Breast epithelium (tissue), 4 donors: Measurements from ENCODE around the gene CYP39A1. TPM values are rescaled to one million over a fixed set of nuclear protein-coding genes. Genes with fewer than 3 reads are reported as not detected.

Experiments used
- DNase-seq, 2 donors: peaks; one replicate each; pipeline ENCODE4 v3.0.0-alpha.2; 2019; ENCODE audit warnings: low spot score in 2 of 2
- H3K27ac ChIP-seq, 2 donors: fragments of 200-600 bp; sonication (generic) in 1 of 2; one replicate each; pipeline ENCODE4 v1.5.1; 2016 to 2019; ENCODE audit warnings: mild to moderate bottlenecking in 1 of 2
- H3K27me3 ChIP-seq, 2 donors: fragments of 200-600 bp; sonication (generic) in 1 of 2; one replicate each; pipeline versions ENCODE4 v1.5.1 to v1.6.0; 2017 to 2019; ENCODE audit warnings: control low read depth in 1 of 2, mild to moderate bottlenecking in 1 of 2
- H3K36me3 ChIP-seq: fragments of 200-600 bp; one replicate; pipeline ENCODE4 v1.5.1; 2019
- H3K4me1 ChIP-seq, 2 donors: fragments of 200-600 bp; sonication (generic); one replicate each; pipeline ENCODE4 v1.5.1; 2016 to 2019; ENCODE audit warnings: control low read depth in 1 of 2
- H3K4me3 ChIP-seq, 3 donors: fragments of 200-600 bp; sonication (generic); 1 replicate in 2 of 3; 2 replicates in 1 of 3; pipeline ENCODE4 v1.5.1; 2016 to 2019; ENCODE audit warnings: mild to moderate bottlenecking in 3 of 3, moderate library complexity in 2 of 3
- H3K9me3 ChIP-seq, 2 donors: fragments of 200-600 bp; sonication (generic) in 1 of 2; one replicate each; pipeline ENCODE4 v1.5.1; 2016 to 2019; ENCODE audit warnings: control low read depth in 1 of 2
- POLR2A ChIP-seq: fragments of 450-650 bp; IDR thresholded peaks from one replicate; pipeline ENCODE4 v1.6.1; 2016; ENCODE audit warnings: antibody characterized with exemption, mild to moderate bottlenecking, moderate library complexity
- POLR2AphosphoS5 ChIP-seq, 3 donors: sonication (generic); formaldehyde crosslinking; IDR thresholded peaks; one replicate each; pipeline ENCODE4 v1.6.1; 2017; ENCODE audit warnings: antibody characterized with exemption in 3 of 3
- intact Hi-C: fragments of 100-400 bp; cut with DNase I; formaldehyde crosslinking; loops from one replicate; pipeline ENCODE4 v1.15.1; 2023; ENCODE audit warnings: low total_unique reads
- total RNA-seq, 3 donors: library from RNA; depleted of rRNA; stranded (reverse); fragments of >200 nt; gene quantifications; one replicate each; pipeline ENCODE4 v1.1.0, GENCODE V29; 2016
- TF ChIP-seq, protein P1 (sequence below), 3 donors: fragments of 450-650 bp; IDR thresholded peaks; one replicate each; pipeline ENCODE4 v1.5.1; 2016 to 2017; ENCODE audit warnings: antibody characterized with exemption in 3 of 3, mild to moderate bottlenecking in 3 of 3, moderate library complexity in 3 of 3

CYP39A1 gene
- total RNA-seq, 3 donors from 2014 or later: 1.6 to 12.3 (median 6.9) TPM

DNA sequence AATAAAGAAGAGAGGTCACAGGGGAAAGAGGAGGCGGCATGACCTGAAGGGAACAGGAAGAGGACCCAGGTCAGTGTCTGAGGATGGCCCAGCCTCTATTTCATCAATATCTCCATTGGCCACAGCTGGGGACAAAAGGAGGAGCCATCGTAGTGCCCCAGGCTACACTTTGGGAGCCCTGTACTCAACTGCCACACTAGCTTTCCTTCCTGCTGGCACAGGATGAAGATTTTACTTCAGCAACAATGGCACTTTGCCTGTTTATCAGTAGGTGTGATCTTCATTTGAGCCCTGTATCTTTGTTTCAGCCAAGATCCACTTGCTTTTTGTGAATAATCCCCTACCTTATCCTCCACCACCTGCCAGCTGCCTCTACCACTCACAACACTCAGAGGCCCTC, 126.0 kb downstream of the CYP39A1 start:
- H3K27ac ChIP-seq: peak overlapping the region in 1 of 2 donors; percentile 46
- intact Hi-C loops: no loop called here

DNA sequence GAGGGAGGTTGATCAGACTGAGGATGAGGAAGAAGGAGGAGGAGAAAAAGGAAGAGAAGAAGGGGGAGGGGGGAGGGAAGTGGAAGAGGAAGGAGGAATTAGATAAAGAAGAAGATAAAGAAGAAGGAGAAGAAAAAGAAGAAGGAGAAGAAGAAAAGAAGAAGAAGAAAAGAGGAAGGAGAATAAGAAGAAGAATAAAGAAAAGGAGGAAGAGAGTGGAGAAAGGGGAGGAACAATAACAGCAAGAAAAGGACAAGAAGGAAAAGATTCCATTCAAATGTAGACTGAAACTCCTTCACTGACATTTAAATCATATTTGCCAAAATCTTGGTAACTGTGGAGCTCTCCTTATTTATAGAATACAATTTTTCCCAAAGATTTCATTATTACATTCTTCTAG, 127.0 kb downstream of the CYP39A1 start:
- DNase-seq: no peak
- no peak for TF ChIP-seq POLR2A
- no peak for TF ChIP-seq POLR2AphosphoS5 (IDR thresholded peaks at IDR 0.05)
- H3K4me1 ChIP-seq: peaks cover 0 to 4% of the 10 kb centered on the region in 2 donors
- no peaks in the 10 kb centered on the region for H3K36me3 ChIP-seq
- no peaks in the 10 kb centered on the region for H3K27me3 ChIP-seq
- H3K27ac ChIP-seq: no peak overlapping the region
- intact Hi-C loops: no loop called here
- H3K4me3 ChIP-seq: no peak overlapping the region
- H3K9me3 ChIP-seq: no peaks in the 10 kb centered on the region

More for the DNA sequence above, 126.0 kb downstream of the CYP39A1 start:
- Histone ChIP-seq H3K27me3 (no peaks in the 10 kb centered on the region), H3K36me3 (no peaks in the 10 kb centered on the region), H3K4me1 (peaks cover 0 to 4% of the 10 kb centered on the region in 2 donors), H3K9me3 (no peaks in the 10 kb centered on the region), H3K4me3 (no peak overlapping the region)
- DNase-seq: no peak
- TF ChIP-seq POLR2A: no peak
- TF ChIP-seq, protein P1, sequence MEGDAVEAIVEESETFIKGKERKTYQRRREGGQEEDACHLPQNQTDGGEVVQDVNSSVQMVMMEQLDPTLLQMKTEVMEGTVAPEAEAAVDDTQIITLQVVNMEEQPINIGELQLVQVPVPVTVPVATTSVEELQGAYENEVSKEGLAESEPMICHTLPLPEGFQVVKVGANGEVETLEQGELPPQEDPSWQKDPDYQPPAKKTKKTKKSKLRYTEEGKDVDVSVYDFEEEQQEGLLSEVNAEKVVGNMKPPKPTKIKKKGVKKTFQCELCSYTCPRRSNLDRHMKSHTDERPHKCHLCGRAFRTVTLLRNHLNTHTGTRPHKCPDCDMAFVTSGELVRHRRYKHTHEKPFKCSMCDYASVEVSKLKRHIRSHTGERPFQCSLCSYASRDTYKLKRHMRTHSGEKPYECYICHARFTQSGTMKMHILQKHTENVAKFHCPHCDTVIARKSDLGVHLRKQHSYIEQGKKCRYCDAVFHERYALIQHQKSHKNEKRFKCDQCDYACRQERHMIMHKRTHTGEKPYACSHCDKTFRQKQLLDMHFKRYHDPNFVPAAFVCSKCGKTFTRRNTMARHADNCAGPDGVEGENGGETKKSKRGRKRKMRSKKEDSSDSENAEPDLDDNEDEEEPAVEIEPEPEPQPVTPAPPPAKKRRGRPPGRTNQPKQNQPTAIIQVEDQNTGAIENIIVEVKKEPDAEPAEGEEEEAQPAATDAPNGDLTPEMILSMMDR (IDR thresholded peaks at IDR 0.05): no peak
- TF ChIP-seq POLR2AphosphoS5 (IDR thresholded peaks at IDR 0.05): no peak

GRCh38 chr6:46521464-46521971, 131.1 kb downstream of the CYP39A1 start:
- no peaks in the 10 kb centered on the region for H3K4me1 ChIP-seq
- no peak for DNase-seq
- H3K9me3 ChIP-seq: no peaks in the 10 kb centered on the region
- intact Hi-C loops: no loop called here
- H3K27ac ChIP-seq: no peak overlapping the region
- no peak overlapping the region for H3K4me3 ChIP-seq
- no peaks in the 10 kb centered on the region for H3K36me3 ChIP-seq
- no peaks in the 10 kb centered on the region for H3K27me3 ChIP-seq
- TF ChIP-seq, protein P1 (IDR thresholded peaks at IDR 0.05): no peak
- TF ChIP-seq POLR2AphosphoS5 (IDR thresholded peaks at IDR 0.05) (no peak), POLR2A (no peak)

GRCh38 chr6:46517202-46517601, 135.4 kb downstream of the CYP39A1 start:
- TF ChIP-seq, protein P1 (IDR thresholded peaks at IDR 0.05): no peak
- no peak for TF ChIP-seq POLR2A
- TF ChIP-seq POLR2AphosphoS5 (IDR thresholded peaks at IDR 0.05): no peak
- H3K27ac ChIP-seq: no peak overlapping the region

DNA sequence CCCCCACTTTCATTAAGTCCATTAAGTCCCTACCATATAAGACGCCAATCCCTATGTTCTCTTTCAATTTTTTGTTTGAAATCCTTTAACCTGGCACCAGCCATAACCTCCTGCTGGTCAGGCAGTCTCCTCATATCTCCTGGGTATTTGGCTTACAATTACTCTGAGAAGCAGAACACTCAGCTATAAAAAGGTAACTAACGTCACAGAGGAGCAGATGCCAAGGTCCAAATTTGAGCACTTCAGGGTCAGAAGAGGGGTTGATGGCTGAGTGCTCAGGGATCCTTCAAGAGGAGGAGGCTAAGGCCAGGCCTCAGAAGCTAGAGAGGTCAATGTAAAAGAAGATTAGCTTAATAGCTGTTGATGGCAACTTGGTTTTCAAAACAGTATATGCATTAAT, 139.1 kb downstream of the CYP39A1 start:
- intact Hi-C loops: no loop called here
- H3K4me3 ChIP-seq: no peak overlapping the region
- H3K9me3 ChIP-seq: no peaks in the 10 kb centered on the region
- DNase-seq: no peak
- H3K4me1 ChIP-seq: no peaks in the 10 kb centered on the region
- H3K27ac ChIP-seq: no peak overlapping the region
- H3K36me3 ChIP-seq: no peaks in the 10 kb centered on the region
- no peaks in the 10 kb centered on the region for H3K27me3 ChIP-seq
- TF ChIP-seq, protein P1 (IDR thresholded peaks at IDR 0.05): no peak
- no peak for TF ChIP-seq POLR2AphosphoS5 (IDR thresholded peaks at IDR 0.05)
- no peak for TF ChIP-seq POLR2A

More at GRCh38 chr6:46517202-46517601, 135.4 kb downstream of the CYP39A1 start:
- no peak for DNase-seq
- H3K4me1 ChIP-seq: no peaks in the 10 kb centered on the region
- H3K36me3 ChIP-seq: no peaks in the 10 kb centered on the region
- no peak overlapping the region for H3K4me3 ChIP-seq
- intact Hi-C loops: no loop called here
- H3K27me3 ChIP-seq: no peaks in the 10 kb centered on the region
- no peaks in the 10 kb centered on the region for H3K9me3 ChIP-seq
